Activated CD8-positive, alpha-beta memory T cell treated with anti-CD3 and anti-CD28 coated beads for 4 hours (primary cell): ENCODE measurements around the gene ADGRL1.
"Not testable (repeated sequence)": the region's sequence is repeated elsewhere in the genome, so short reads cannot be mapped to it uniquely, and the experiment has no call there.

Experiments used
- DNase-seq, 2 donors: peaks; one replicate each; pipeline ENCODE4 v3.0.0-alpha.2; 2020; ENCODE audit warnings: low read depth in 2 of 2

ADGRL1 gene

DNA sequence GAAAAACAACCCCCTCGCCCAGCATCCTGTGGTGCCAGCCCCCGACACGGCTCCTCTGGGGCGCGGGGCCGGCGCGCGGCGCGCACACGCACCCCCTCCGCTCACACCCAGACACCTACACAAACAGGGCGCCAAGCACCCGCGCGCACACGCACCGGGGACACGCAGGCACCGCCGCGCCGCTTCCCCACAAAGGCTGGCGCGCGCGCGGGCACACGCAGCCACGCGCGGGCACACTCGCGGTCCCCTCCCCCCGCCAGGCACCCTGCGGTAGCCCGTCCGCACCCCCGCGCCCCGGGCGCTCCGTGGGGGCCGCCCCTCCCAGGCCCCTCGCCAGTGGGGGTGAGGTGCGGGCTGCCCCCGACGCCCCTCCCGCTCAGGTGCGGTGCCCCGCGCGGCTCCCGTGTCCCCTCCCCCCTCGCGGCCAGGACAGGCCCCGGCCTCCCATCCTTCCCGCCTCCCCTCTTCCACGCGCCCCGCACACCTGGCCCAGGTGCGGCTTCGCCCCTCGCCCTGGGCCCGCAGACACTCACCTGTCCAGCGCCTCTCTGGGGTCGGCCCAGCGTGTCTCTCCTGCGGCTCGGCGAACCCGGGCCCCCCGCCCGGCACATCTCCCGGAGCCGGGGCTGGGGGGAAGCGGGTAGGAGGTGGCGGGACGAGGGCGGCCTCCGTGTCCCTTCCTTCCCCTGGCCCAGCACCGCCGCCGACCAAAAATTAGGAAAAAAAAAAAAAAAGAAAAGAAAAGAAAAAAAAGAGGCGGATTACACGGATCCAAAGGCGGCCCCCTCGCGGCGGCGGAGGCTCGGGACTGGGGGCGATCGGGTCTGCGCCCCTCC lies at the start of gene ADGRL1:
ADGRL1 (minus strand) TSS at position 718 of the 836 bp plus-strand sequence. CDS start 22,567 bp downstream, outside the sequence.
- not testable (repeated sequence) for DNase-seq

DNA sequence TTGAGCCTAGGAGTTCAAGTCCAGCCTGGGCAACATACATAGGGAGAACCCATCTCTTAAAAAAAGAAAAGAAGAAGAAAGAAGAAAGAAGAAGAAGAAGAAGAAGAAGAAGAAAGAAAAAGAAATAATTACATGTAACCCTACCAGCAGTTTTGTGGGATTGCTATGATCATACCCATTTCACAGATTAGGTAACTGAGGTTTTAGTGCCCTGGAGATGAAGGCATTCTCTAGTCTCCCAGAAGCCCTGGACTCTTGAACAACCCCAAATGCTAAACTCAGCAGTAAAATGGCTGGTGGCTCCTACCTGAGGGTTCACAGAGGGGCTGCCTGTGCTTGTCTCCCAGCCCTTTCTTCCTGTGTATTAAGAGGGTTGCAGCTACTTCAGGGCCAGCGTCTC lies 49.3 kb upstream of the ADGRL1 start:
- DNase-seq, result not testable (repeated sequence)

DNA sequence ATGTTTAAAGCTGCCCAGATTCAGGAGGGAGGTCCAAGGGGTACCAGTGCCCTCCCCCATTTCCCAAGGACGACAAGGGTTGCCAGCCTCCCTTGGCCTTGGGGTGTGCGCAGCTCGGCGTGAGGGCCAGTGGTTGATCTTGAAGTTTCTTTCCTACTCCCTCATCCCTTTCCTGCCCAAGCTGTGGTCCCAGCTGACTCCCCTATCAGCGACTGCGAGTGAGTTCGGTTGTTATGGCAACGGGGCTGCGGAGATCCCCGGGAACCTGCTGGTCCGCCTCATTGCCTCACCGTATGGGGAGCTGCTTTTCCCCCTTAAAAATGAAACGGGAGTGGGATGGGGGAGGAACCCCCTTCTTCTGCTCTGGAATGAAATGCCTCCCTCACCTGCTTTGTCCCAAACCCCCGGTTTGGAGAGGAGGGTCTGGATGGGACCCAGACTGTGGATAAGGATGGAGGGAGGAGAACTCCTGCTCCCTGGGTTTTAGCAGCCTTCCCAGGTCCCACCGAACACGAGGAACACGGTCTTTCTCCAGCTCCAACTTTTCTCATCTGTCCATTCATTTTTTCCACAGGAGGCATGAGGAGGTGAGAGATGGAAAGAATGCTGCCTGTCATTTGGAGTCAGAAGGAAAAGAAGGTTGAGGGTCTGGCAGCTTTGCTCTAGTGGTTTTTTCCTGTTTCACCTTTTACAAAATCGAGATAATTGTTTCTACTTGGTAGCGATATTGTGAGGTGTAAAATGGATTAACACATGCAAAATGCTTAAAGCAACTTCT lies 48.0 kb upstream of the ADGRL1 start:
- not testable (repeated sequence) for DNase-seq

DNA sequence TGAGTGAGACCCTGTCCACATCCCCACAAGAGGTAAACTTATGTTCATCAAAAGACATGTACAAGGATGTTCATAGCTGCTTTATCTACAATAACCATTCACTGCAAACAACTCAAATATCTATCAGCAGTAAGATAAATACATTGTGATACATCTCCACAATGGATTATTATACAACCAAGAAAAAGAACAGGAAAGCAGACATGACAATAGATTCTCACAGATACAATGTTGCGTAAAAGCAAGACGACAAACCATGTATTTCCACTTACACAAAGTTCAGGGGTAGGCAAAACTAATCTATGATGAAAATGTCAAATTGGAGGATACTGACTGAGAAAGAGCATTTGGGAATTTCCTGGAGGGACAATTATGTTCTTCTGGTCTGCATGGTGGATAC lies 46.2 kb upstream of the ADGRL1 start:
- DNase-seq, result not testable (repeated sequence)

DNA sequence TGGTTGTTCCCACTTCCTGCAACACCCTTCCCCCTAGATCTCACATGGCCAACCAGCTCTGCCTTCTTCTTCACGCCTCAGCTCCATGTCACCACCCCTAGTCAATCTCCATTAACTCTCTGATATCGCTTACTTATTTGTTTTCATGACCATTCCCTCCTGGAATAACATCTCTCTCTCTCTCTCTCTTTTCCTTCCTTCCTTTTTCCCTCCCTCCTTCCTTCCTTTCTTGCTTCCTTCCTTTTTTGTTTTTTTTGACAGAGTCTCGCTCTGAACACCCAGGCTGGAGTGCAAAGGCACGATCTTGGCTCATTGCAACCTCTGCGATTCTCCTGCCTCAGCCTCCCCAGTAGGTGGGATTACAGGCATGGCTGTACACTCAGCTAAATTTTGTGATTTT lies 44.9 kb upstream of the ADGRL1 start:
- no peak for DNase-seq

DNA sequence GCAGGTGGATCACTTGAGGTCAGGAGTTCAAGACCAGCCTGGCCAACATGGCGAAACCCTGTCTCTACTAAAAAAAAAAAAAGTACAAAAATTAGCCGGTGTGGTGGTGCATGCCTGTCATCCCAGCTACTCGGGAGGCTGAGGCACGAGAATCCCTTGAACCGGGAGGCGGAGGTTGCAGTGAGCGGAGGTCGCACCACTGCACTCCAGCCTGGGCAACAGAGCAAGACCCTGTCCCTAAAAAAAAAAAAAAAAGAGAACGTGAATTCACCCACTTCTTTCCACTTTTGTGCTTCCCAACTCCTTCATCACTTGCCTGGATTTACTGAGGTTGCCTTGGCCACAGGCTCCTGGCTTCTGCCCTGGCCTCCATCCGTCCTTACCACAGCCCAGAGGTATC lies 44.3 kb upstream of the ADGRL1 start:
- not testable (repeated sequence) for DNase-seq

DNA sequence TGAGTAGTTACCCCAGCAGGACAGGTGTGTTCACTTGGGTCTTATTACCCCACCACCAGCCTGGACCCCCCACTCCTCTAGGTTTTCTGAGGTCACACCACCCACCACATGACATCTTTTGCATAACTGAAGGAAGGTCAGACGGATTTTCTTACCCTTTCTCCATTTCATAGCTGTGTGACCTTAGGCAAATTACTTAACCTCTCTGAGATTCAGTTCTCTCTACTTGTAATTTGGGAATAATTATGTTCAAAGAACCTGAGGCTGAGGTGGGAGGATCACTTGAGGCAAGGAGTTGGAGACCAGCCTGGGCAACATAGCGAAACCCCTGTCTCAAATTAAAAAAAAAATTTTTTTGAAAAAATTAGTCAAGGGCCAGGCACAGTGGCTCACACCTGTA lies 43.9 kb upstream of the ADGRL1 start:
- not testable (repeated sequence) for DNase-seq

DNA sequence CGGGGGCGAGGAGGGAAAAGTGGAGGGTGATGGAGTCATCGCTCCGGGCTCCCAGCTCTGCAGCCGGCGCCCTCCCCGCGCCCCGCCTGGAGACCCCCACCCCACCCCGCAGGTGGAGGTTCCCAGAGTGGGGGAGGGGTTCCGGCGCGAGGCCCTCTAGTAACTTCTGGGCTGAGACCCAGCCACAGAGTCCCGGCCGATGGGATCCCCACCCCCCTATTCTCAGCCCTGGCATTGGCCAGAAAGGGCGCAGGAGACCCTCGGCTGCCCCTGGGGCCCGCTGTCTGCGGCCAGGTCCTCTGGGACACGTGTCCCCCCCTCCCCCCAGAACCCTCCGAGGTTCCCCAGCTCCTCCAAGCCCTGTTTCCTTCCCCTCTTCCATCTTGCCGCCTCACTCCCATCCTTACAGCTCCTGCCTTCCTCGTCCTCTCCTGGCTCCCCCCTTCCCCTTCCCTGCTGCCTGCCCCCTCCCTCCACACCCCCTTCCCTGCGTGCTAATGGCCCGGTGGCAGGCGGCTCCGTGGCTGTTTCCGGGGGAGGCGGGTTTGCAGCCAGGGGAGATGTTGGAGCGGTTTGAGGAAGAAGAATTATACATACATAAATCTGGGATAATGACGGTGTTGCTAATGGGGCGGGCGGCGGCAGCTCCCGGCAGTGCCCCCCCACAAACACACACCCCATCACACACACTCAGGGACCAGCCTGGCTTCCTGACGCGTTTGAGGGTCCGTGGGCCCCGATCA lies 43.2 kb upstream of the ADGRL1 start:
- not testable (repeated sequence) for DNase-seq

DNA sequence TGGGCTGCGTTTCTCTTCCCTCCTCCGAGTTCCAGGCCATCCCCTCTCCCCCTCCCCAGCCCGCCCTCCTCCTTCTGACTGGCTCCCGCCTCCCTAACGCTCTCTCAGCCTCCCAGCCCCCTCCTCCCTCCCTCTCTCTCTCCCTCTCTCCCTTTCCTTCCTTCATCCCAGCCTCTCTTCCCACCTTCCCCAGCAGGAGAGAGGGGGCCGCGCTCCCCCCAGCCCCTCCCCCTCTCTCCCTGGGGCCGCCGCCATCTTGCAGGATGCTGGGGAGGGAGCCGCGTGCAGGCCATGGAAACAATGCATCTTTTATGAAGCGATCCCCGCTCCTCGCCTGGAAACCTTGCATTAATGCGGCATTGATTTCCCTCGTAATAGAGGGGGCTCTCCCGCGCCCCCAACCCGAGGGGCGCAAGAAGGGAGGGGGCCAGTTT lies 42.6 kb upstream of the ADGRL1 start:
- DNase-seq, result peak in 1 of 2 donors; percentile 9

DNA sequence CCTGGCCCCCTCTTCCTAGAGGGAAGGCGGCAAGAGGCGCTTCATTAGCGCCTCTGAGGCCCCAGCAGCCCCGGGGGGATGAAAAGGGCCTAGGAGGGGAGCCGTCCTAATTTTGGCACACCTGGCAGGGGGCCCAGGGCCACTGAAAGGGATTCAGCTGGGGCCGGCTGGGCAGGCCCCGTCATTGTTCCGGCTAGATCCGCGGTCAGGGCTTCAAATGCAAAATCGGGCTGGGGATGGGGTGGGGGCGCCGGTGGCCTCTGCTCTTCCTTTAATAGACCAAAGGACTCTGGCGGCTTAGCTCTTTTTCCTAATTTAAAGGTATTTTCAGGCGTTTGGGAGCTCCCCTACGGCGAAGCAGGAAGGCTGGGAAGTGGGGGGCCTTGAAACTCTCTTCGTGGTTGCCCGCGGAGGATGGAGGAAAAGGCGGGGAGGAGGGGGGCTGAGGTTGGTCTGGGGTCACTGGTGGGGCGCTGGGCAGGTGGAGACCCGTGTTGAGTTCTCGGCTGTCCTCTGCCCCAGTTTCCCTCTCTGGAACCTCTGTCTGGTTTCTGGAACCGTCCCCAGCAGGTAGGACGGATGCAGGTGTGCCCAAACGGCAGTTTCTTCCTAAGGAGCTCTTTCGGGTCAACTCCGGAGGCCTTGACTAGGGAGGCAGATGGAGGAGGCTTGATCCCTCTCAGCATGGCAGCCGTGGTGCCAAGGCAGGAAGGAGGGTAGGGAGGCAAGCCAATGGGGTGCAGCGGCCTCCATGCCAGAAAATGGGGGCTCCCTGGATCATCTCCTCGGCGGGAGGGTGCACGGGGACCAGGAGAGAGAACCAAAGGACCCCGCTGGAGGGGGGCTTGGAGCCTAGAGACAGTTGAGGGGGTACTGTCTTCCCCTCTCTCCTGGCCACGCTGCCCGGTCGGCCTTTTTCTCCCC lies 41.8 kb upstream of the ADGRL1 start:
- DNase-seq, result not testable (repeated sequence)

DNA sequence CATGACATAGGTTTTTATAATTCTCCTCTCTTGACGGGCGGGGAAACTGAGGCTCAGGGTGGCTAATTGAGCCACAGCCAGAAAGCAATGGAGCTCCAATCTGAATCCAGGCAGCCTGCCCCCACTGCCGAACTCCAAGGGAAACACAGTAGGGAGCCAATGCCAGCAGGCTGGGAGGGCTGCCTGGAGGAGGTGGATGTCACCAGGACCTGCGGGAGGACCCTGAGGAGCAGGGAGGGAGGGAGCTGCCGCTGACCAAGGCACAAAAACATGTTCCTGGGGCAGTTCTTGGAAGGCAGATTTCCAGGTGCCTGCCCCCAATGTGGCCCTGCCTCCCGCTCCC lies 41.2 kb upstream of the ADGRL1 start:
- not testable (repeated sequence) for DNase-seq

DNA sequence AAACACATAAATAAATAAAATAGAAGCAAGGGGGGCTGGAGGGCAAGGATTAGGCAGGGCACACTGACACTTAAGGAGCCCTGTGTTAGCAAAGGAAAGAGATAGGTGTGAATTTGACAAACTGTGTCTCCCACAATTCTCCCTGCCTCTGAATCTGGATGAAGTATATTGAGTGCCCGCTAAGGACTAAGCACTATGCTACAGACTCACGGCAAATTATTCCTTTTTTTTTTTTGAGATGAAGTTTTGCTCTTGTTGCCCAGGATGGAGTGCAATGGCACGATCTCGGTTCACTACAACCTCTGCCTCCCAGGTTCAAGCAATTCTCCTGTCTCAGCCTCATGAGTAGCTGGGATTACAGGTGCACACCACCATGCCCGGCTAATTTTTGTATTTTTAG lies 38.4 kb upstream of the ADGRL1 start:
- DNase-seq, result not testable (repeated sequence)

DNA sequence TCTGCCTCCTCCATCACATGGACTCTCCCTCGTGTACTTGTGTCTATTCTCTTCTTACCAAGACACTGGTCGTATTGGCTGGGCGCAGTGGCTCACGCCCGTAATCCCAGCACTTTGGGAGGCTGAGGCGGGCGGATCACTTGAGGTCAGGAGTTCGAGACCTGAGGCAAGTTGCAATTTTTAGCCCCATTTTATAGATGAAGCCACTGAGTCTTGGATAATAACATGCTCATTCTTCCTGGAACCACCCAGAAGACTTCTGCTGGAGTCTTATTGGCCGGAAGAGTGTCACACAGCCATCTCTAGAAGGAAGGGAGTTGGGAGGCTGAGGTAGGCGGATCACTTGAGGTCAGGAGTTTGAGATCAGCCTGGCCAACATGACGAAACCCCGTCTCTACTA lies 37.7 kb upstream of the ADGRL1 start:
- not testable (repeated sequence) for DNase-seq

DNA sequence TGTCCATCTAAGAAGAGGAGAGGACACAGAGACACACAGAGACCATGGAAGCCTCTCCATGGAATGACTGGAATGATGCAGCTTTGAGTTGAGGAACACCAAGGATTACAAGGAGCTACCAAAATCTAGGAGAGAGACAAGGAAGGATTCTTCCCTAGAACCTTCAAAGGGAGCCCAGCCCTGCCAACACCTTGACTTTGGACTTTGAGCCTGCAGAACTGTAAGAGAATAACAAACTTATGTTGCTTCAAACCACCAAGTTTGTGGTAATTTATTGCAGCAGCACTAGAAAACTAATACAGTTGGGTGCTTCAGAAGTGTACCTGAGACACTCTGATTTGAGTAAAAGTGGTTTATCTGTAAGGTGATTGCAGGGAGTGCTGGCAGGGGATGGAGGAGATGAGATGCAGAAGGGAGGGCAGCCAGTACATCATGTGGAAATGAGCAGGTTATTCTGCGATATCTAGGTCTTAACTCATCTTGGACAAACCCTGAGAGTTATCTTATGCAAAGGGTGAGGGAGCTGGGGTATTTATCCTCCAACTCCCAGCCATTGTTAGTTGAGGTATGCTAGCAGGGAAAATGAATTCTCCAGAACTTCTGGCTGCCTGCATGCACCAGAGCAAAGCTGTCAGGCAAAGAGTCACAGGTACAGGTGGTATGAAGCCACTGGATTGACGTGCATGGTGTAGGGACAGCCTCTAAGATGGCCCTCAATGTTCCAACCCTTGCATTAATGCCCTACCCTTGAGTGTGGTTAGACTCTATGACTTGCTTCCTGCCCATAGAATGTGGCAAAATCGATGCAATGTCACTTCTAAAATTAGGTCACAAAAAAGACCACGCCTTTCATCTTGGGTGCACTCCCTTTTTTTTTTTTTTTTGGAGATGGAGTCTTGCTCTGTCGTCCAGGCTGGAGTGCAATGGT lies 31.3 kb upstream of the ADGRL1 start:
- no peak for DNase-seq

DNA sequence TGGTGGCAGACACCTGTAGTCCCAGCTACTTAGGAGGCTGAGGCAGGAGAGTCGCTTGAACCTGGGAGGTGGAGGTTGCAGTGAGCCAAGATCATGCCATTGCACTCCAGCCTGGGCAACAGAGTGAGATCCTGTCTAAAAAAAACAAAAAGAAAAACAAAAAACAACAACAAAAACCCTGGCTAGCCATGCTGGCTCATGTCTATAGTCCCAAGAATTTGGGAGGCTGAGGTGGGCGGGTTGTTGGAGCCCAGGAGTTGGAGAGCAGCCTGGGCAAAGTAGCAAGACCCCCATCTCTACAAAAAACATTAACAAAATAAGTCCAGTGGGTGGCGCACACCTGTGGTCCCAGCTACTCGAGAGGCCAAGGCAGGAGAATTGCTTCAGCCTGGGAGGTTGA lies 27.0 kb upstream of the ADGRL1 start:
- not testable (repeated sequence) for DNase-seq

DNA sequence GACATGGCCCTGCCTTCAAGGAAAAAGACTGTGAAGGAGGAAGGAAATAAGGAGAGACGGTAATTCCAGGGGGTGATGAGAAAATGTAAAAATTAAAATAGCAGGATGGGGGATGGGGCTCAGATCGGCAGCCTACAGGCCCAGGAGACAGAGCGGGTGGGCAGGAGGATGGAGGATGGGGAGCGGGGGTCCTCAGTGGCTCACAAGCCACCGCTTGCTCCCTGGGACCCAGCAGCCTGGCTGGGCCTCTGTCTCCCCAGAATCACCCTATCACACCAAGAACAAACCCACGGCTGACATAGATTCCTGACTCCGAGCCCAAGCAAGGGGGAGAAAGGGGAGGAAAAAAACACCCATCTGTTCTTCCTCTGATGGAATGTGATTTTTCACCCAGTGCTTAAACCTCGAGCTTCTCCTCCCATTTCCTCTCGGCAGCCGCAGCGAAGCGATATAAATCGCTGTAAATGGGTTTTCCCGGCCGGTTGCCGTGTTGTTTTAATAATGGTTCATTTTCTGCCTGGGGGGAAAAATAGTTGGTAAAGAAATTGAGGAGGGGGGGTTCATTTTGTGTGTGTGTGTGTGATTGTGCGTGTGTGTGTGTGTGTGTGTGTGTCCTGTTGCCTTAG lies 22.6 kb upstream of the ADGRL1 start:
- DNase-seq, result not testable (repeated sequence)

DNA sequence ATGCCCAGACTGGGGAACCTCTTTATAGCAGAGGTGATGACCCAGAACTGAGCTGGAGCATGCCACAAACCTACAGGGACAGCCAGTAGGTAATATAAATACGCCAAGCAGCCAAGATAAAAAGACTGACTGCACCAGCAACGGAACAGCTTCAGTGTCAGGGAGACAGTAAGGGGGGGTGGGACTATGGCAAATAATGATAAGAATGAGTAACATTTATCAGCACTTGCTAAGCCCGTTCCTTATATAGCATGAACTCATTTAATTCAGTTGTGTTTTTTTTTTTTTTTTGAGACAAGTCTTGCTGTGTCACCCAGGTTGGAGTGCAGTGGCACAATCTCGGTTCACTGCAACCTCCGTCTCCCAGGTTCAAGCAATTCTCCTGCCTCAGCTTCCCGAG lies 20.5 kb upstream of the ADGRL1 start:
- DNase-seq, result not testable (repeated sequence)

DNA sequence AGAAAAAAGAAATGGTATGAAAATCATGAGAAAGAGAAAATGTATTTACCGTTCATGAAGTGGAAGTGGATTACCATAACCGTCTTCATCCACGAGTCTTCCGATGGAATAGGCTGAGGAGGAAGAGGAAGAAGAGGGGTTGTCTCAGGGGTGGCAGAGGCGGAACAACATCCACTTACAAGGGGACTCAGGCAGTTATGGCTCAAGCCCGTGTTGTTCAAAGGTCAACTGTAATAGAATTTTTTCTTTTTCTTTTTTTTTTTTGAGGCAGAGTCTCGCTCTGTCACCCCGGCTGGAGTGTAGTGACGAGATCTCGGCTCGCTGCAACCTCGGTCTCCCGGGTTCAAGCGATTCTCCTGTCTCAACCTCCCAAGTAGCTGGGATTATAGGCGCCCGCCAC lies 16.9 kb upstream of the ADGRL1 start:
- DNase-seq, result no peak

DNA sequence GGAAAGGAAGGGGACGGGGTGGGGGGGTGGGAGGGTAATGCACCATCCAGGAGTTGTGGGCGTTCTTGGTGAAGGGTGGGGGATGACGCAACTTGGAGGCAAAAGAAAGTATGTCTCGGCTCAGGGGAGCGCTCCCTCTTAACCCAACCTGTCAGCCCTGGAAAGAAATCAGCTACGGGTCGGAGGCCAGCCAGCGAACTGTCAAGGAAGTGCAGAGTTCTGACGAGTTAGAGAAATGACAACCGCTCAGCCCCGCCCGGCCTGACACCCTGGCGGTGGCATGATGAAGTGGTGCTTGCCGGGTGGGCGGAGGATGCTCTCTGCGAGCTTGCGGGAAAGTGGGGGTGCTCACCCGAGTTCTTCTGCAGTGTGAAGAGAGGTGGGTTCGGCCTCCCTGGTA lies 15.4 kb upstream of the ADGRL1 start:
- DNase-seq, result peak; percentile 51 to 53
